ENCODE results near the gene LMTK2. TPM values are rescaled to one million over a fixed set of nuclear protein-coding genes. Genes with fewer than 3 reads are reported as not detected.

Gene LMTK2
- total RNA-seq, 5 donors from 2014 or later (not counting 1 experiment from before 2014, with no cell fraction given): 15.4 to 26.8 (median 23.4) TPM

- no peaks in the 10 kb centered on the region for H3K9me3 Mint-ChIP-seq
- H3K4me1 Mint-ChIP-seq: no peaks in the 10 kb centered on the region
- no peak overlapping the region for H3K27ac Mint-ChIP-seq
- ChIA-PET CTCF (no interaction called here), POLR2A (interaction anchor here in 1 of 2 donors (0.8 kb wide), 1 partner anchor 13 kb away, joined by 3 read pairs; no protein-coding TSS in a partner anchor)
- H3K27ac ChIP-seq (ENCODE audit: low read length): no peak overlapping the region
- H3K27me3 Mint-ChIP-seq: no peaks in the 10 kb centered on the region
- H3K36me3 Mint-ChIP-seq: peaks cover 22% of the 10 kb centered on the region
- ATAC-seq (replicated peaks in 1 of 4): no peak
- H3K27me3 ChIP-seq (replicated peaks in 1 of 2; ENCODE audit: control insufficient read depth in 2 of 2, extremely low read depth in 1 of 2, insufficient read depth in 2 of 2, low read length in 1 of 2): no peaks in the 10 kb centered on the region
- no peak overlapping the region for H3K4me3 ChIP-seq (ENCODE audit: control insufficient read depth in 1 of 2, extremely low read depth in 1 of 2, low read length in 1 of 2)
- no peaks in the 10 kb centered on the region for H3K9me3 ChIP-seq
- H3K4me3 Mint-ChIP-seq: no peak overlapping the region
- WGBS (ENCODE audit: insufficient coverage): 97% methylated on average over 20 of the region's 25 CpGs
- no peak for DNase-seq
- H3K4me1 ChIP-seq (ENCODE audit: control insufficient read depth in 1 of 2, extremely low read depth in 1 of 2, insufficient read depth in 2 of 2, low read length in 2 of 2): no peaks in the 10 kb centered on the region
- peaks cover 38 to 43% of the 10 kb centered on the region in 2 donors for H3K36me3 ChIP-seq (ENCODE audit: control insufficient read depth in 2 of 2, extremely low read depth in 1 of 2, insufficient read depth in 1 of 2, low read length in 1 of 2)
These were observed 125.0 kb downstream of the LMTK2 start for GRCh38 chr7:98231493-98232262.

DNA sequence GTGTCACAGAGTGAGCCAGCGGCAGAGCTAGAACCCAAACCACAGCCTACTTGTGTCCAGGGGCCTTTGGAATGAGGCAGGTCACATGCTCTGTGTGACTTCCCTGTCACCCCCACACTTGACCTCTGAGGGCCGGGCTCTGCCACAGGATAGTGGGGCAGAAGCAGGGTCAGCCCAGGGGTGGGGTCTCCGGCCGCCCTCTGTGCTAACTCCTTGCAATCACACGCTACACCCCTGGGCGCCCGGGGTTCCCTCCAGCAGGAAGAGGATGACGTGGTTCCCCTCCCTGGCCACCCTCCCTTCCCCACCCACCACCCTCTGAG lies 125.6 kb downstream of the LMTK2 start:
- Histone ChIP-seq H3K27me3 (replicated peaks in 1 of 2; ENCODE audit: control insufficient read depth in 2 of 2, extremely low read depth in 1 of 2, insufficient read depth in 2 of 2, low read length in 1 of 2) (no peaks in the 10 kb centered on the region), H3K4me3 (ENCODE audit: control insufficient read depth in 1 of 2, extremely low read depth in 1 of 2, low read length in 1 of 2) (no peak overlapping the region), H3K9me3 (no peaks in the 10 kb centered on the region), H3K36me3 (ENCODE audit: control insufficient read depth in 2 of 2, extremely low read depth in 1 of 2, insufficient read depth in 1 of 2, low read length in 1 of 2) (peaks cover 42 to 47% of the 10 kb centered on the region in 2 donors), H3K27ac (ENCODE audit: low read length) (no peak overlapping the region), H3K4me1 (ENCODE audit: control insufficient read depth in 1 of 2, extremely low read depth in 1 of 2, insufficient read depth in 2 of 2, low read length in 2 of 2) (no peaks in the 10 kb centered on the region)
- H3K4me1 Mint-ChIP-seq: no peaks in the 10 kb centered on the region
- ChIA-PET POLR2A (no interaction called here), CTCF (no interaction called here)
- no peaks in the 10 kb centered on the region for H3K9me3 Mint-ChIP-seq
- 91% methylated on average over 6 of the region's 8 CpGs for WGBS (ENCODE audit: insufficient coverage)
- no peak overlapping the region for H3K27ac Mint-ChIP-seq
- DNase-seq: no peak
- H3K27me3 Mint-ChIP-seq: no peaks in the 10 kb centered on the region
- no peak for ATAC-seq (replicated peaks in 1 of 4)
- no peak overlapping the region for H3K4me3 Mint-ChIP-seq
- peaks cover 22% of the 10 kb centered on the region for H3K36me3 Mint-ChIP-seq

DNA sequence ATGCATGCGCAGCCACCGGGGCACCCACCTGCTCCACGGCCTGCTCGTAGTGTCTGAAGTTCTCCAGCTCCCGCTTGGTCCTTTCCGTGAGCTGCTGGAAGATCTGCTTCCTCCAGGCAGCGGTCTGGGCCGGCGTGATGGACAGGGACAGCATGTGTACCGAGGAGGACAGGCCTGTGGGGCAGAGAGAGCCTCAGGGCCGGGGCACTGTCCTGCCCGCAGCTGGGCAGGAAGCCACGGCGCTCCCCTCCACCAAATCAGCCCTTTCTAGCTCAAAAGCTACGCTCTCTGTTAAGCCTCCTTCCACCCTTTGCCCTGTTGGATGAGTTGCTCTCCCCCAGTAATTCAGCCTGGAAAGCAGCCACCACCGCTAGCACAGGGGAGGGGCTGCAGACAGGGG lies 126.1 kb downstream of the LMTK2 start:
- Mint-ChIP-seq H3K27me3 (no peaks in the 10 kb centered on the region), H3K27ac (peak overlapping the region in 1 of 2 donors; percentile 6), H3K4me3 (no peak overlapping the region), H3K9me3 (no peaks in the 10 kb centered on the region), H3K36me3 (peaks cover 19% of the 10 kb centered on the region), H3K4me1 (no peaks in the 10 kb centered on the region)
- DNase-seq (no peak), ATAC-seq (replicated peaks in 1 of 4) (no peak)
- H3K9me3 ChIP-seq: no peaks in the 10 kb centered on the region
- ChIA-PET POLR2A (no interaction called here), CTCF (no interaction called here)
- WGBS (ENCODE audit: insufficient coverage): 96% methylated on average over 8 of the region's 16 CpGs
- H3K4me3 ChIP-seq (ENCODE audit: control insufficient read depth in 1 of 2, extremely low read depth in 1 of 2, low read length in 1 of 2): no peak overlapping the region
- no peaks in the 10 kb centered on the region for H3K4me1 ChIP-seq (ENCODE audit: control insufficient read depth in 1 of 2, extremely low read depth in 1 of 2, insufficient read depth in 2 of 2, low read length in 2 of 2)
- H3K27ac ChIP-seq (ENCODE audit: low read length): no peak overlapping the region
- peaks cover 38 to 49% of the 10 kb centered on the region in 2 donors for H3K36me3 ChIP-seq (ENCODE audit: control insufficient read depth in 2 of 2, extremely low read depth in 1 of 2, insufficient read depth in 1 of 2, low read length in 1 of 2)
- H3K27me3 ChIP-seq (replicated peaks in 1 of 2; ENCODE audit: control insufficient read depth in 2 of 2, extremely low read depth in 1 of 2, insufficient read depth in 2 of 2, low read length in 1 of 2): no peaks in the 10 kb centered on the region

- Histone ChIP-seq H3K27ac (ENCODE audit: low read length) (no peak overlapping the region), H3K9me3 (no peaks in the 10 kb centered on the region), H3K36me3 (ENCODE audit: control insufficient read depth in 2 of 2, extremely low read depth in 1 of 2, insufficient read depth in 1 of 2, low read length in 1 of 2) (peaks cover 36 to 54% of the 10 kb centered on the region in 2 donors), H3K4me1 (ENCODE audit: control insufficient read depth in 1 of 2, extremely low read depth in 1 of 2, insufficient read depth in 2 of 2, low read length in 2 of 2) (no peaks in the 10 kb centered on the region), H3K27me3 (replicated peaks in 1 of 2; ENCODE audit: control insufficient read depth in 2 of 2, extremely low read depth in 1 of 2, insufficient read depth in 2 of 2, low read length in 1 of 2) (no peaks in the 10 kb centered on the region), H3K4me3 (ENCODE audit: control insufficient read depth in 1 of 2, extremely low read depth in 1 of 2, low read length in 1 of 2) (no peak overlapping the region)
- H3K4me1 Mint-ChIP-seq: no peaks in the 10 kb centered on the region
- ATAC-seq (replicated peaks in 1 of 4) (no peak), DNase-seq (no peak)
- no peaks in the 10 kb centered on the region for H3K27me3 Mint-ChIP-seq
- WGBS (ENCODE audit: insufficient coverage): 97% methylated on average over 26 of the region's 32 CpGs
- no peak overlapping the region for H3K4me3 Mint-ChIP-seq
- no peaks in the 10 kb centered on the region for H3K9me3 Mint-ChIP-seq
- peaks cover 17% of the 10 kb centered on the region for H3K36me3 Mint-ChIP-seq
- CTCF ChIA-PET: no interaction called here
- no peak overlapping the region for H3K27ac Mint-ChIP-seq
- POLR2A ChIA-PET: no interaction called here
These were observed 126.8 kb downstream of the LMTK2 start for GRCh38 chr7:98233219-98234070.

DNA sequence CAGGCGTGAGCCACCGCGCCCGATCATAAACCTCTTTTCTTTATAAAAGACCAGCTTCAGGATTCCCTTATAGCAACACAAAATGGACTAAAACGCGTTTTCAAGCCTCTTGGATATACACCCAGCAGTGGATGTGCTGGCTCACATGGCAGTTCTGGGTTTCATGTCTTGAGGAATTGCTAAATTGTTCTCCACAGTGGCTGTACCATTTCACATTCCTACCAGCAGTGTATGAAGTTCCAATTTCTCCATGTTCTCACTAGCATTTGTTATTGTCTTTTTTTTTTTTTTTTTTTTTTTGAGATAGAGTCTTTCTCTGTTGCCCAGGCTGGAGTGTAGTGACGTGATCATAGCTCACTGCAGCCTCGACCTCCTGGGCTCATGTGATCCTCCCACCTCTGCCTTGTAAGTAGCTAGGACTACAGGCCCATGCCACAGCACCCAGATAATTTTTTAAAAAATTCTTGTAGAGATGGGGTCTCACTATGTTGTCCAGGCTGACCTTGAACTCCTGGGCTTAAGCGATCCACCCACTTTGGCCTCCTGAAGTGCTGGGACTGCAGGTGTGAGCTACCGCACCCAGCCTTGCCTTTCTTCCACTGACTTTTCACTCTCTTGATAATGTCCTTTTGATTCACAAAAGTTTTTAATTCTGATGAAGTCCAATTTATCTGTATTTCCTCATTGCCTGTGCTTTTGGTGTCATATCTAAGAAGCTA lies 127.9 kb downstream of the LMTK2 start:
- ATAC-seq (replicated peaks in 1 of 4): no peak
- H3K4me3 ChIP-seq (ENCODE audit: control insufficient read depth in 1 of 2, extremely low read depth in 1 of 2, low read length in 1 of 2): no peak overlapping the region
- ChIA-PET CTCF (no interaction called here), POLR2A (interaction anchor here in 1 of 2 donors (0.6 to 0.7 kb wide), 4 partner anchors 16 to 115 kb away, joined by 4 to 15 read pairs (median 6); no protein-coding TSS in a partner anchor)
- peaks cover 28% of the 10 kb centered on the region for H3K36me3 Mint-ChIP-seq
- H3K27ac Mint-ChIP-seq: no peak overlapping the region
- H3K27me3 ChIP-seq (replicated peaks in 1 of 2; ENCODE audit: control insufficient read depth in 2 of 2, extremely low read depth in 1 of 2, insufficient read depth in 2 of 2, low read length in 1 of 2): no peaks in the 10 kb centered on the region
- H3K27me3 Mint-ChIP-seq: no peaks in the 10 kb centered on the region
- H3K36me3 ChIP-seq (ENCODE audit: control insufficient read depth in 2 of 2, extremely low read depth in 1 of 2, insufficient read depth in 1 of 2, low read length in 1 of 2): peaks cover 34 to 51% of the 10 kb centered on the region in 2 donors
- 100% methylated on average over 4 of the region's 10 CpGs for WGBS (ENCODE audit: insufficient coverage)
- no peak for DNase-seq
- H3K27ac ChIP-seq (ENCODE audit: low read length): no peak overlapping the region
- no peaks in the 10 kb centered on the region for H3K4me1 ChIP-seq (ENCODE audit: control insufficient read depth in 1 of 2, extremely low read depth in 1 of 2, insufficient read depth in 2 of 2, low read length in 2 of 2)
- H3K4me1 Mint-ChIP-seq: no peaks in the 10 kb centered on the region
- no peaks in the 10 kb centered on the region for H3K9me3 ChIP-seq
- no peak overlapping the region for H3K4me3 Mint-ChIP-seq
- no peaks in the 10 kb centered on the region for H3K9me3 Mint-ChIP-seq

DNA sequence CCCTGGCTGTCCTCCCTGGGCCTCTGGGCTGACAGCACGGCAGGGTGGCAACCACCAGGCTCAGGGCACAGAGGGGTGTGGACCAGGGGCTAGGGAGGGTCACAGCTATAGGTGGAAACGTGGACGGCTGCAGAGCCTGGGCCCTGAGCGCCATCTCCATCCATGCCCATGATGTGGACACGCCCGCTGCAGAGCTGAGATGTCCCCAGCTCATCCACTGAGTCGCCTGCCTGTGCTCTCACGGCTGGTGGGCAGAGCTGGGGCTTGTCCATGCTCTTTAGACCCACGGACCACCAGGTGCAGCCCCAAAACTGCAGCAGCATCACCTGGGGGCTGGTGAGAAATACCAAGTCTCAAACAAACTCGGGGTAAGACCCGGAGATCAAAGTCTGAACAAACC lies 129.2 kb downstream of the LMTK2 start:
- no peaks in the 10 kb centered on the region for H3K4me1 ChIP-seq (ENCODE audit: control insufficient read depth in 1 of 2, extremely low read depth in 1 of 2, insufficient read depth in 2 of 2, low read length in 2 of 2)
- peaks cover 27% of the 10 kb centered on the region for H3K36me3 Mint-ChIP-seq
- WGBS (ENCODE audit: insufficient coverage): 98% methylated on average over 10 of the region's 11 CpGs
- peaks cover 32 to 47% of the 10 kb centered on the region in 2 donors for H3K36me3 ChIP-seq (ENCODE audit: control insufficient read depth in 2 of 2, extremely low read depth in 1 of 2, insufficient read depth in 1 of 2, low read length in 1 of 2)
- no peak overlapping the region for H3K4me3 ChIP-seq (ENCODE audit: control insufficient read depth in 1 of 2, extremely low read depth in 1 of 2, low read length in 1 of 2)
- H3K27ac Mint-ChIP-seq: no peak overlapping the region
- no peaks in the 10 kb centered on the region for H3K27me3 Mint-ChIP-seq
- H3K4me3 Mint-ChIP-seq: no peak overlapping the region
- ChIA-PET POLR2A (interaction anchor here in 1 of 2 donors (0.6 kb wide), 1 partner anchor 16 kb away, joined by 3 read pairs; the partner anchor contains the start of gene TECPR1), CTCF (no interaction called here)
- ATAC-seq (replicated peaks in 1 of 4) (no peak), DNase-seq (no peak)
- no peaks in the 10 kb centered on the region for H3K9me3 Mint-ChIP-seq
- no peaks in the 10 kb centered on the region for H3K4me1 Mint-ChIP-seq
- no peaks in the 10 kb centered on the region for H3K9me3 ChIP-seq
- no peaks in the 10 kb centered on the region for H3K27me3 ChIP-seq (replicated peaks in 1 of 2; ENCODE audit: control insufficient read depth in 2 of 2, extremely low read depth in 1 of 2, insufficient read depth in 2 of 2, low read length in 1 of 2)
- no peak overlapping the region for H3K27ac ChIP-seq (ENCODE audit: low read length)

Data from T-cell (primary cell).